HG03575 (cell line): ENCODE measurements around the gene SNRNP70.
"Not testable (repeated sequence)": the region's sequence is repeated elsewhere in the genome, so short reads cannot be mapped to it uniquely, and the experiment has no call there.

ENCODE experiments used
- ATAC-seq: cut with Tn5 transposase; IDR thresholded peaks from one replicate; pipeline ENCODE4 v1.9.1; 2021; ENCODE audit not compliant: unreplicated experiment, insufficient number of reproducible peaks, low FRiP score; ENCODE audit errors: extremely low read depth

SNRNP70 gene

GRCh38 chr19:49116544-49116943 is 31.3 kb downstream of the SNRNP70 start:
- ATAC-seq: no peak

- no peak for ATAC-seq
Measured at GRCh38 chr19:49117677-49118564, 32.7 kb downstream of the SNRNP70 start.

- no peak for ATAC-seq
Measured at GRCh38 chr19:49118565-49119410, 33.5 kb downstream of the SNRNP70 start, which contains the start of gene C19orf73. TSS of gene C19orf73 (minus strand) at chr19:49119143. CDS start at chr19:49119022, 121 bp downstream.

GRCh38 chr19:49119411-49120324 is 34.4 kb downstream of the SNRNP70 start, which contains the start of gene PPFIA3:
TSS of gene PPFIA3 (plus strand) at chr19:49119544. CDS start at chr19:49127874, 8,330 bp downstream.
- ATAC-seq: no peak

- ATAC-seq: no peak
Measured at GRCh38 chr19:49120325-49120683, 35.1 kb downstream of the SNRNP70 start.

GRCh38 chr19:49120868-49121267 is 35.6 kb downstream of the SNRNP70 start:
- ATAC-seq: no peak

GRCh38 chr19:49121841-49122240 is 36.6 kb downstream of the SNRNP70 start:
- not testable (repeated sequence) for ATAC-seq

GRCh38 chr19:49123285-49123684 is 38.0 kb downstream of the SNRNP70 start:
- ATAC-seq: not testable (repeated sequence)

- no peak for ATAC-seq
Measured at GRCh38 chr19:49125025-49125731, 39.9 kb downstream of the SNRNP70 start.

GRCh38 chr19:49126575-49126974 is 41.3 kb downstream of the SNRNP70 start:
- no peak for ATAC-seq

- ATAC-seq: not testable (repeated sequence)
Measured at GRCh38 chr19:49127225-49127624, 42.0 kb downstream of the SNRNP70 start.

GRCh38 chr19:49127674-49128544 is 42.7 kb downstream of the SNRNP70 start:
- ATAC-seq: no peak

GRCh38 chr19:49128545-49129237 is 43.4 kb downstream of the SNRNP70 start:
- no peak for ATAC-seq

- ATAC-seq: no peak
Measured at GRCh38 chr19:49129238-49129583, 44.0 kb downstream of the SNRNP70 start.

- ATAC-seq: no peak
Measured at GRCh38 chr19:49130325-49130724, 45.1 kb downstream of the SNRNP70 start.

- ATAC-seq: no peak
Measured at GRCh38 chr19:49132974-49133609, 47.8 kb downstream of the SNRNP70 start.
